Neural progenitor cell (in vitro differentiated cells): ENCODE results near the gene HHAT. TPM values are rescaled to one million over a fixed set of nuclear protein-coding genes. Genes with fewer than 3 reads are reported as not detected.
"Not testable (repeated sequence)": the region's sequence is repeated elsewhere in the genome, so short reads cannot be mapped to it uniquely, and the experiment has no call there.

Experiments used
- DNase-seq: peaks from one replicate; pipeline ENCODE4 v3.0.0-alpha.2; 2016; ENCODE audit warnings: low spot score
- H2AFZ ChIP-seq: fragments of 200-600 bp; sonication (generic); replicated peaks from 2 replicates; pipeline ENCODE4 v1.6.1; 2016; ENCODE audit warnings: antibody characterized with exemption
- H3F3A ChIP-seq: fragments of 200-600 bp; sonication (generic); 2 replicates; pipeline ENCODE4 v1.6.1; 2016; ENCODE audit warnings: antibody characterized with exemption, low read depth
- H3K27ac ChIP-seq: fragments of 200-600 bp; sonication (generic); 2 replicates; pipeline ENCODE4 v1.5.1; 2016; ENCODE audit warnings: mild to moderate bottlenecking
- H3K27me3 ChIP-seq: fragments of 200-600 bp; sonication (generic); 2 replicates; pipeline ENCODE4 v1.6.1; 2016; ENCODE audit warnings: mild to moderate bottlenecking, moderate library complexity
- H3K36me3 ChIP-seq: fragments of 200-600 bp; sonication (generic); 2 replicates; pipeline ENCODE4 v1.5.1; 2016
- H3K4me1 ChIP-seq: fragments of 200-600 bp; sonication (generic); 2 replicates; pipeline ENCODE4 v1.6.1; 2016; ENCODE audit warnings: mixed run types
- H3K4me2 ChIP-seq: fragments of 200-600 bp; sonication (generic); 2 replicates; pipeline ENCODE4 v1.6.1; 2016
- H3K4me3 ChIP-seq: fragments of 200-600 bp; sonication (generic); 2 replicates; pipeline ENCODE4 v1.5.1; 2016
- H3K79me2 ChIP-seq: fragments of 200-600 bp; sonication (generic); 2 replicates; pipeline ENCODE4 v1.6.1; 2016; ENCODE audit warnings: low read depth
- H3K9ac ChIP-seq: fragments of 200-600 bp; sonication (generic); 2 replicates; pipeline ENCODE4 v1.6.1; 2016
- H3K9me3 ChIP-seq: fragments of 200-600 bp; sonication (generic); 2 replicates; pipeline ENCODE4 v1.5.1; 2016; ENCODE audit warnings: low read depth
- H4K20me1 ChIP-seq: fragments of 200-600 bp; sonication (generic); 2 replicates; pipeline ENCODE4 v1.6.1; 2016; ENCODE audit warnings: low read depth
- H3K27ac Mint-ChIP-seq: 3 replicates; pipeline ENCODE4 v1.8.0; 2021; ENCODE audit warnings: mixed read lengths
- H3K27me3 Mint-ChIP-seq: 2 replicates; pipeline ENCODE4 v1.8.0; 2022; ENCODE audit warnings: low read depth, mild to moderate bottlenecking, inconsistent platforms, moderate library complexity, mixed read lengths; ENCODE audit not compliant: insufficient read depth
- H3K36me3 Mint-ChIP-seq: 3 replicates; pipeline ENCODE4 v1.8.0; 2021; ENCODE audit warnings: mixed read lengths
- H3K4me1 Mint-ChIP-seq: 3 replicates; pipeline ENCODE4 v1.8.0; 2021; ENCODE audit warnings: mixed read lengths
- H3K4me3 Mint-ChIP-seq: 3 replicates; pipeline ENCODE4 v1.8.0; 2021; ENCODE audit warnings: mild to moderate bottlenecking, moderate library complexity, mixed read lengths
- H3K9me3 Mint-ChIP-seq: 3 replicates; pipeline ENCODE4 v1.8.0; 2020; ENCODE audit warnings: mixed read lengths
- EZH2 ChIP-seq: fragments of 200-600 bp; sonication (generic); IDR thresholded peaks from 2 replicates; pipeline ENCODE4 v1.6.1; 2017; ENCODE audit warnings: antibody characterized with exemption, mild to moderate bottlenecking, moderate library complexity
- EZH2phosphoT487 ChIP-seq: fragments of 200-600 bp; sonication (generic); IDR thresholded peaks from 2 replicates; pipeline ENCODE4 v1.6.1; 2017; ENCODE audit warnings: antibody characterized with exemption
- total RNA-seq: library from RNA; depleted of rRNA; stranded (reverse); fragments of >200 nt; gene quantifications from 2 replicates; pipeline ENCODE4 v1.2.3, GENCODE V29; 2015; ENCODE audit warnings: low replicate concordance
- TF ChIP-seq, protein P1 (sequence below): fragments of 200-600 bp; sonication (generic); IDR thresholded peaks from 2 replicates; pipeline ENCODE4 v1.5.1; 2017; ENCODE audit warnings: antibody characterized with exemption, mild to moderate bottlenecking

HHAT gene
- total RNA-seq, 1 donor from 2014 or later: 10.3 TPM

DNA sequence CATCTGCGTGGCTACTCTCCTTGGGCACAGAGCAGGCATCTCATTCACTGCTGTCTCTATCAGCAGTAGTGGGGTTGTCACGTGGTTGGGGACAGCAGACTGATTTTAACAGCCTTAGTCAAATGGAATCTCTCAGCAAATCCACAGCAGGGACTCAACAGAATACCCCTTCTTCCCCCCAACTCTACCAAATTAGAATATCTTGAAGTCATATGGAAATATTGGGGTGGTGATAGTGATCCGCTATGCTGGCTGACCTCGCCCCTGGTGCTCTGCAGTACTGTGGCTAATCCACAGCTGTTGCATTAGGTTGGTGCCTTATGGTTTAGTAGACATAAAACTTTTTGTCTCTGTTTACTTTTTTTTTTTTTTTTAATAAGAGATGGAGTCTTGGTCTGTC is 23.9 kb downstream of the HHAT start:
- H3K4me2 ChIP-seq: no peak overlapping the region
- Mint-ChIP-seq H3K9me3 (peaks cover 2% of the 10 kb centered on the region), H3K36me3 (peaks cover 7% of the 10 kb centered on the region), H3K4me3 (no peak overlapping the region), H3K27me3 (peaks cover 2% of the 10 kb centered on the region), H3K4me1 (no peaks in the 10 kb centered on the region), H3K27ac (no peak overlapping the region)
- DNase-seq: no peak
- no peak overlapping the region for H2AFZ ChIP-seq
- H3F3A ChIP-seq: no peaks in the 10 kb centered on the region
- no peaks in the 10 kb centered on the region for H3K79me2 ChIP-seq
- H3K9ac ChIP-seq: no peak overlapping the region
- no peak overlapping the region for H3K27ac ChIP-seq
- TF ChIP-seq, protein P1, sequence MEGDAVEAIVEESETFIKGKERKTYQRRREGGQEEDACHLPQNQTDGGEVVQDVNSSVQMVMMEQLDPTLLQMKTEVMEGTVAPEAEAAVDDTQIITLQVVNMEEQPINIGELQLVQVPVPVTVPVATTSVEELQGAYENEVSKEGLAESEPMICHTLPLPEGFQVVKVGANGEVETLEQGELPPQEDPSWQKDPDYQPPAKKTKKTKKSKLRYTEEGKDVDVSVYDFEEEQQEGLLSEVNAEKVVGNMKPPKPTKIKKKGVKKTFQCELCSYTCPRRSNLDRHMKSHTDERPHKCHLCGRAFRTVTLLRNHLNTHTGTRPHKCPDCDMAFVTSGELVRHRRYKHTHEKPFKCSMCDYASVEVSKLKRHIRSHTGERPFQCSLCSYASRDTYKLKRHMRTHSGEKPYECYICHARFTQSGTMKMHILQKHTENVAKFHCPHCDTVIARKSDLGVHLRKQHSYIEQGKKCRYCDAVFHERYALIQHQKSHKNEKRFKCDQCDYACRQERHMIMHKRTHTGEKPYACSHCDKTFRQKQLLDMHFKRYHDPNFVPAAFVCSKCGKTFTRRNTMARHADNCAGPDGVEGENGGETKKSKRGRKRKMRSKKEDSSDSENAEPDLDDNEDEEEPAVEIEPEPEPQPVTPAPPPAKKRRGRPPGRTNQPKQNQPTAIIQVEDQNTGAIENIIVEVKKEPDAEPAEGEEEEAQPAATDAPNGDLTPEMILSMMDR: no peak
- TF ChIP-seq EZH2phosphoT487 (no peak), EZH2 (no peak)
- H3K36me3 ChIP-seq: no peaks in the 10 kb centered on the region
- peaks cover 4% of the 10 kb centered on the region for H3K4me1 ChIP-seq
- H3K4me3 ChIP-seq: no peak overlapping the region
- H4K20me1 ChIP-seq: no peaks in the 10 kb centered on the region
- H3K9me3 ChIP-seq: no peaks in the 10 kb centered on the region
- no peaks in the 10 kb centered on the region for H3K27me3 ChIP-seq

DNA sequence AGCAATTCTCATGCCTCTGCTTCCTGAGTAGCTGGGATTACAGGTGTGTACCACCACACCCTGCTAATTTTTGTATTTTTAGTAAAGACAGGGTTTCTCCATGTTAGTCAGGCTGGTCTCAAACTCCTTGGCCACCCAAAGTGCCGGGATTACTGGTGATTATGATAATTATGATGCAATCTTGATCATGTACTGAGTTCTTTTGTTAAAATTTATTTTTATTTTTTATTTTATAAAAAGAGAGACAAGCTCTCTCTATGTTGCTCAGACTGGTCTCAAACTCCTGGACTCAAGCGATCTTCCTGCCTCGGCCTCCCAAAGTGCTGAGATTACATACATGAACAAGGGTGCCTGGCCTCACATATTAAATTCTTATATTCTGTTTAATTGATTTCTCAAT is 25.6 kb downstream of the HHAT start:
- H3K4me3 ChIP-seq, H3K36me3 Mint-ChIP-seq, H3K36me3 ChIP-seq, H3K27ac Mint-ChIP-seq, H3K79me2 ChIP-seq, DNase-seq, H3K4me2 ChIP-seq, H3K9ac ChIP-seq, H3K9me3 ChIP-seq, H2AFZ ChIP-seq, H4K20me1 ChIP-seq, H3K27ac ChIP-seq, H3K27me3 ChIP-seq, H3K4me3 Mint-ChIP-seq, H3K27me3 Mint-ChIP-seq, H3K9me3 Mint-ChIP-seq: not testable (repeated sequence)
- H3F3A ChIP-seq: peaks cover 14% of the 10 kb centered on the region
- H3K4me1 ChIP-seq: peaks cover 20% of the 10 kb centered on the region
- H3K4me1 Mint-ChIP-seq: peaks cover 12% of the 10 kb centered on the region

GRCh38 chr1:210358626-210359025 is 29.9 kb downstream of the HHAT start:
- Histone ChIP-seq H3K9ac (no peak overlapping the region), H3K36me3 (no peaks in the 10 kb centered on the region), H2AFZ (no peak overlapping the region), H3K9me3 (no peaks in the 10 kb centered on the region), H3F3A (peaks cover 22% of the 10 kb centered on the region), H3K4me3 (peak overlapping the region; percentile 14), H3K79me2 (no peaks in the 10 kb centered on the region), H3K27ac (no peak overlapping the region), H3K27me3 (no peaks in the 10 kb centered on the region), H3K4me2 (peak overlapping the region; percentile 72), H3K4me1 (peaks cover 30% of the 10 kb centered on the region), H4K20me1 (no peaks in the 10 kb centered on the region)
- Mint-ChIP-seq H3K36me3 (peaks cover 5% of the 10 kb centered on the region), H3K4me3 (no peak overlapping the region), H3K9me3 (no peaks in the 10 kb centered on the region), H3K4me1 (peaks cover 26% of the 10 kb centered on the region), H3K27me3 (no peaks in the 10 kb centered on the region), H3K27ac (no peak overlapping the region)
- DNase-seq: peak; percentile 33
- TF ChIP-seq EZH2phosphoT487 (no peak), EZH2 (no peak)
- TF ChIP-seq, protein P1: no peak

DNA sequence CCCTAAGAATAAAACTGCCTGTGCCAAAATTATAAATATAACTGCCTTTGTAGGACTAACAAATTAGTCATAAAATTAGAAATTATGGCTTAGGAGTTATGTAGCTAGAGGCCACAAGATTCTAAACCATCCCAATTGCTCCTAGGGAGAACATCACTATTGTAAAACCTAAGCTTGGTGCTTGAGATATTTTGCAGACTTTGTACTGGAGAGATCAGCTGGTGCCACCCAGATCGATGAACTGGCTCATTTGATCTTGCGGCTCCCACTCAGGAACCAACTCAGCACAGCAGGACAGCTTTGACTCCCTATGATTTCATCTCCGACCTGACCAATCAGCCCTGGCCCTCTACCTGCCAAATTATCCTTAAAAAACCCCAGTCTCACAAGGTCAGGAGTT is 30.6 kb downstream of the HHAT start:
- peak overlapping the region; percentile 72 for H3K4me2 ChIP-seq
- no peak overlapping the region for H3K4me3 Mint-ChIP-seq
- TF ChIP-seq, protein P1: no peak
- no peak for TF ChIP-seq EZH2
- no peak for TF ChIP-seq EZH2phosphoT487

More for the DNA sequence above, 30.6 kb downstream of the HHAT start:
- no peak for DNase-seq
- Histone ChIP-seq H4K20me1 (no peaks in the 10 kb centered on the region), H3K79me2 (no peaks in the 10 kb centered on the region), H3K27me3 (no peaks in the 10 kb centered on the region), H3K9me3 (no peaks in the 10 kb centered on the region), H3K4me3 (no peak overlapping the region), H3K4me1 (peaks cover 27% of the 10 kb centered on the region), H3K27ac (no peak overlapping the region), H3K9ac (no peak overlapping the region), H3K36me3 (no peaks in the 10 kb centered on the region), H3F3A (peaks cover 22% of the 10 kb centered on the region), H2AFZ (no peak overlapping the region)
- H3K27me3 Mint-ChIP-seq: no peaks in the 10 kb centered on the region
- peaks cover 5% of the 10 kb centered on the region for H3K36me3 Mint-ChIP-seq
- no peaks in the 10 kb centered on the region for H3K9me3 Mint-ChIP-seq
- H3K27ac Mint-ChIP-seq: no peak overlapping the region
- peaks cover 32% of the 10 kb centered on the region for H3K4me1 Mint-ChIP-seq
